ENCODE measurements around the gene SEMA4B. TPM values are rescaled to one million over a fixed set of nuclear protein-coding genes. Genes with fewer than 3 reads are reported as not detected.

SEMA4B gene
- total RNA-seq, 2 experiments from 2014 or later, result 5.3 to 6.2 TPM

- no peak for TF ChIP-seq CTCF (IDR thresholded peaks at IDR 0.05)
- Mint-ChIP-seq H3K36me3 (ENCODE audit: low read depth) (peaks cover 36% of the 10 kb centered on the region), H3K9me3 (no peaks in the 10 kb centered on the region), H3K27me3 (no peaks in the 10 kb centered on the region), H3K27ac (peak overlapping the region; percentile 99), H3K4me1 (ENCODE audit: low read depth) (peaks cover 34% of the 10 kb centered on the region), H3K4me3 (peak overlapping the region; percentile 85)
- CTCF ChIA-PET, result interaction anchor here (1.3 kb wide), 1 partner anchor 16 kb away, joined by 3 read pairs; no protein-coding TSS in a partner anchor
- POLR2A ChIA-PET, result interaction anchor here (0.5 to 1.8 kb wide), 14 partner anchors 8 to 666 kb away, joined by 3 to 9 read pairs (median 4); partner anchors contain the start of genes HDDC3 and TTLL13
- ATAC-seq (peak; percentile 16), DNase-seq (peak; percentile 65)
- intact Hi-C loops (cut with micrococcal nuclease), result loop anchor here (5.0 kb wide), 1 partner anchor 34 kb away; the partner anchor contains the start of genes CIB1 and GDPGP1
Observed at GRCh38 chr15:90266061-90266431, 64.9 kb downstream of the SEMA4B start.

DNA sequence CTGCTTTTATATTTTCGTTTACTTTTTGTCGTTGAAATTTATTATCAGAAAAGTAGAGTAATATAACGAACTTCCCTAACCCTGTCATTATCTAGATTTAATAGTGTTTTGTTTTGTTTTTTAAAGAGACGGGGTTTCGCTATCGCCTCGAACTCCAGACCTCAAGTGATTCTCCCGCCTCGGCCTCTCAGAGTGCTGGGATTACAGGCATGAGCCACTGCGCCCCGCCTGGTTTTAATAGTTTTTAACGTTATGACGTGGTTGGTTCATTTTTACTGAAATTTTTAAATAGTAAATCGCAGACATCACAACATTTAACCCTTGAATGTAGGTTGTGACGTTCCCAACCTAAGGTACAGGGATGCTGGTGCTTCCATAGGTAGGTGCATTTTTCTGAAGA lies 65.4 kb downstream of the SEMA4B start:
- Mint-ChIP-seq H3K27me3 (no peaks in the 10 kb centered on the region), H3K9me3 (no peaks in the 10 kb centered on the region), H3K4me1 (ENCODE audit: low read depth) (peaks cover 39% of the 10 kb centered on the region), H3K4me3 (peak overlapping the region; percentile 85), H3K27ac (peak overlapping the region; percentile 99), H3K36me3 (ENCODE audit: low read depth) (peaks cover 40% of the 10 kb centered on the region)
- TF ChIP-seq CTCF (IDR thresholded peaks at IDR 0.05), result no peak
- ChIA-PET POLR2A (interaction anchor here (0.7 to 1.8 kb wide), 5 partner anchors 31 to 128 kb away, joined by 3 to 9 read pairs (median 3); partner anchors contain the start of gene CIB1), CTCF (interaction anchor here (0.7 to 1.3 kb wide), 2 partner anchors 15 to 27 kb away, joined by 3 read pairs; no protein-coding TSS in a partner anchor)
- DNase-seq, result peak; percentile 50
- ATAC-seq, result no peak
- intact Hi-C loops (cut with micrococcal nuclease), result loop anchor here (5.0 kb wide), 1 partner anchor 34 kb away; the partner anchor contains the start of genes CIB1 and GDPGP1

- DNase-seq, result no peak
- Mint-ChIP-seq H3K4me3 (peak overlapping the region; percentile 85), H3K27me3 (no peaks in the 10 kb centered on the region), H3K36me3 (ENCODE audit: low read depth) (peaks cover 48% of the 10 kb centered on the region), H3K27ac (peak overlapping the region; percentile 37), H3K9me3 (no peaks in the 10 kb centered on the region), H3K4me1 (ENCODE audit: low read depth) (peaks cover 45% of the 10 kb centered on the region)
- ChIA-PET CTCF (interaction anchor here (0.8 to 1.5 kb wide), 6 partner anchors 21 to 213 kb away, joined by 3 to 6 read pairs (median 3); no protein-coding TSS in a partner anchor), POLR2A (interaction anchor here (1.2 to 1.4 kb wide), 4 partner anchors 23 to 172 kb away, joined by 3 to 4 read pairs (median 3); no protein-coding TSS in a partner anchor)
- TF ChIP-seq CTCF (IDR thresholded peaks at IDR 0.05), result no peak
- ATAC-seq, result no peak
- intact Hi-C loops (cut with micrococcal nuclease), result loop anchor here (5.0 kb wide), 1 partner anchor 36 kb away; the partner anchor contains the start of genes CIB1 and GDPGP1
Observed at GRCh38 chr15:90268415-90268814, 67.3 kb downstream of the SEMA4B start.

DNA sequence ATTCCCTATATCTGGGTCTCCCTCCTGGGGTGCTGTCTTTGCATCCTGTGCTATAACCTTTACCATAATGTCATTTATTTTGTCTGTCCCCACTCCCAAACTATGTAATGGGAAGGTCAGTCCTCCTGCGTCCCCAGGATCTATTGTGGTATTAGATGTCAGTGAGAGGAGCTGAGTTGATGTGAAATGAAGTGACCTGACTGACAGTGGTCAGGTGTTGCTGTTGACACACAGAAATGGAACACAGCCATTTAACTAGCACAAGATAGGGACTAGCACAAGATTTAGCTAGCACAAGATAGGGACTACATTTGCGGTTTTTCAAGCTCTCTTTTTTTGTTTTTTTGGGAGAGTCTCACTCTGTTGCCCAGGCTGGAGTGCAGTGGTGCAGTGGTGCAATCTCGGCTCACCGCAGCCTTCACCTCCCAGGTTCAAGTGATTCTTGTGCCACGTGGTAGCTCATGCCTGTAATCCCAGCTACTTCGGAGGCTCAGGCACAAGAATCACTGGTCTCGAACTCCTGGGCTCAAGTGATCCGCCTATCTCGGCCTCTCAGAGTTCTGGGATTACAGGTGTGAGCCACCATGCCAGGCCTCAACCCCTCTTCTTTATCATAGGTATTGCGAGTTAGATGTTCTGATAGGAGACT lies 69.5 kb downstream of the SEMA4B start:
- H3K27me3 Mint-ChIP-seq, result no peaks in the 10 kb centered on the region
- peaks cover 36% of the 10 kb centered on the region for H3K4me1 Mint-ChIP-seq (ENCODE audit: low read depth)
- ATAC-seq (no peak), DNase-seq (no peak)
- ChIA-PET POLR2A (interaction anchor here (0.6 to 1.3 kb wide), 3 partner anchors 39 to 108 kb away, joined by 3 read pairs; no protein-coding TSS in a partner anchor), CTCF (interaction anchor here (0.6 to 2.5 kb wide), 6 partner anchors 11 to 81 kb away, joined by 3 to 8 read pairs (median 3); no protein-coding TSS in a partner anchor)
- no peak overlapping the region for H3K4me3 Mint-ChIP-seq
- H3K9me3 Mint-ChIP-seq, result no peaks in the 10 kb centered on the region
- H3K36me3 Mint-ChIP-seq (ENCODE audit: low read depth), result peaks cover 56% of the 10 kb centered on the region
- peak overlapping the region; percentile 73 for H3K27ac Mint-ChIP-seq
- intact Hi-C loops (cut with micrococcal nuclease), result no loop called here
- TF ChIP-seq CTCF (IDR thresholded peaks at IDR 0.05), result no peak

Measured in activated CD8-positive, alpha-beta T cell treated with anti-CD3 and anti-CD28 coated beads for 36 hours (primary cell).